HPDE6-E6E7 (cell line): ENCODE data around the gene CARD11.
"Not testable (repeated sequence)": the region's sequence is repeated elsewhere in the genome, so short reads cannot be mapped to it uniquely, and the experiment has no call there.

ENCODE experiments used
- DNase-seq: peaks from one replicate; pipeline ENCODE4 v3.0.0; 2011; ENCODE audit warnings: missing footprints; ENCODE audit errors: extremely low spot score

The CARD11 gene

DNA sequence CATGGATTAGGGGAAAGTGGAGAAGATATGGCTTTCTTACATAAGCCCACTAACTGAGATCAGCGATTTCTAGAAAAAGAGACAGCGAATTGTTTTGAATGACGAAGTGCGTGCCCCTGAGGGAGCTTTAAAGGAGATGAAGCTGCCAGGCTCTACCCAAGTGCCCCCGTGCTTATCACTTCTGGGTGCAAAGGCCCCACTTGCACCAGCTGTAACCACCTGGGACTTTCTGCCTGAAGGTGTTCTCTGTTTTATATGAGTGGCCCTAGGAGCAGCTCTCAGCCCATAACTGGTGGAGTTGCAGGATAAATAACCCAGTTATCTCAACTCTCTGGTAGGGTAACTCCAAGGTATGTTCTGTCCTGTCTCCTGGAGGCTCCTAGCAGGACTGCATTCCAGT lies 20.4 kb upstream of the CARD11 start:
- no peak for DNase-seq

DNA sequence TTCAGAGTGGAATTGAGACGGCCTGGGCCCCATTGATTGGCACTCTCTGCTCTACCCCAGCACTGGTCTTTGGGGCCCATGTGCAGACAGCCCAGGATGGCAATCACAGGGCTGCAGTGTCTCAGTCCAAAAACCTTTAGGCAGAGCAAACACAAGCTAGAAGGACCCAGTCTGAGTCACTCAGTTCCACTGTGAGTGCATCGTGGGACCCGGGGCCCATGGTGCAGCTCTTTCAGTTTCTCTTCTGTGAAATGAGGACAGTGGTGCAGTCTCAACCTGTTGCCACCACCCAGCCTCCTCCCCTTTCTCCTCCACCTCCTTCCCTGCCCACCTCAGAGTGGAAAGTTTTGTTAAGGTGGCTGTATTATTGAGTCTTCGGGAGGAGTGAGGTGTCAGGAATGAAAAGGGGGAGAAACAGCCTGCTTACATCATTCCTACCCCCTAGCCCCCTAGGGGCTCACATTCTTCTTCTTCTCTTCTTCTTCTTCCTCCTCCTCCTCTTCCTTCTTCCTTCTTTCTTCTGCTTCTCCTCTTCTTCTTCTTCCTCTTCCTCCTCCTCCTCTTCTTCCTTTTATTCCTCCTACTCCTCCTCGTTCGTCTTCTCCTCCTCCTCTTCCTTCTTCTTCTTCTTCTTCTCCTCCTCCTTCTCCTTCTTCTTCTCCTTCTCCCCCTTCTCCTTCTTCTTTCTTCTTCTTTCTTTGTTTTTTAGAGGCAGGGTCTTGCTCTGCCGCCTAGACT lies 19.5 kb upstream of the CARD11 start:
- no peak for DNase-seq

DNA sequence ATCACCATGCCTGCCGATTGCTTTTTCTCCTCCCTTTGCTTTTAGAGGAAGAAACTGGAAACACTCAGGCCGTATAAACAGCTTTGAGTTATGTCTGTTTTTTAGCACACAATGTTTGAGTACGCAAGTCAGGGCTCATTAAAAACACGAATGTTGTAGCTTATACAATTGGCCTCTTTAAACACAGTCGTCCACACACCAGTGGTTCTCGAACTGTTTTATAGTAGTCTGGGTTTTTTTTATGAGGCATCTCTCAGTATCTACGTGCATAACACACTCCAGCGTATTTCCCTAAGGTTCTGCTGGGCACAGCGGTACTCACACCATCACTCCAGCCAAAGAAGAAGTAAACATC lies 13.4 kb upstream of the CARD11 start:
- no peak for DNase-seq

DNA sequence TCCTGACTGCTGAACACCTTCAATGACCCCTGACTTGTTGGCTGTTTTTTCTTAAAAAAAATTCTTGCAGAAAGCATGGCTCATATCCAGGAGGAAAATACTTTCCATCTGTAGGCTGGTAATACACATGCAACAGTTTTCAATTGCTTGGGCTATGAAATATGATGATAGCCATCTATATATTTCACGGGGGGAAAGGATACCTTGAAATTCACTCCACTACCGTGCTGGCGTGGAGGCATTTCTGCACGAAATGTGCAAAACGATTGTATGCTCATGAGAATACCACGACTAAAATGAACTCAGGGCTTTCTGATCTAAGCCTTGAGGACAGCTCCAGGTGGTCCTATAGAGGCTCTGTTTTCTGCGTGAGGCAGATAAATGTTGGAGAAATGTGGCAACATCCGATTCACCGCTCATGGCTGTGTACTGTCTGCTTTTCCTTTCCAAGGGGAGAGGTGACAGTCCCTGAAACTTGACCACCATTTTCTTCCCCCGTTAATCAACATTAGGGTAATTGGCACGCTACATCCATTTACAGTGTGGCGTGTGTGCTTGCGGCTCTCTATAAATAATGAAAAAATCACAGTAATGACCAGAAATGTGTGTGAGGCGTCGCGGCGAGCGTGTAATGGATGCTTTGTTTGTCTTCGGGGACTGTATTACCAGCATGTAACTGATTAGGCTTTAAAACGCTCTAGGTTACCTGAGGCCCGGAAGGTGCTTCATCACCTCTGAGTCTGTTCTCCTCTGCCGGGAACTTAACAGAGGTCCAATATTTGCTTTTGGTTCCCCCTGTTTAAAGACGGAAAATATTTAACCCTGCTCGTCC lies 12.8 kb upstream of the CARD11 start:
- no peak for DNase-seq

DNA sequence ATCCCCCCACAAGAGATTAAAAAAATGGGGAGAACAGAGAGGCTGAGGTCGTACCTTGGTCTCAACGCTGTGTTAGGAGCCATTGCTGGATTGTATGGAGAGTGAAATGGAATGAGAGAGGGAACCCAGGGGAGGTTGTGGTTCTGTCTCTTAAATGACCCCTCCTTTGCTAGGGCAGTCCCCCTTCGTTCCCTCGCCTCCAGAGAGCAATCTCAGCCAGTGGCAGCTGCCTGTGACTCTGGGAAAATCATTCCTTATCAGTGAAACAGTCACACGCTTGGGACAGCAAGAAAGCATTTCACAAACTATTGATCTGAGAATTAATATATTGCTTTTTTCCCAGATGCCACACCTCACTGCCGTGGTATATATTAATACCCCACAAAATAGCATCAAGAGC lies 12.0 kb upstream of the CARD11 start:
- no peak for DNase-seq

DNA sequence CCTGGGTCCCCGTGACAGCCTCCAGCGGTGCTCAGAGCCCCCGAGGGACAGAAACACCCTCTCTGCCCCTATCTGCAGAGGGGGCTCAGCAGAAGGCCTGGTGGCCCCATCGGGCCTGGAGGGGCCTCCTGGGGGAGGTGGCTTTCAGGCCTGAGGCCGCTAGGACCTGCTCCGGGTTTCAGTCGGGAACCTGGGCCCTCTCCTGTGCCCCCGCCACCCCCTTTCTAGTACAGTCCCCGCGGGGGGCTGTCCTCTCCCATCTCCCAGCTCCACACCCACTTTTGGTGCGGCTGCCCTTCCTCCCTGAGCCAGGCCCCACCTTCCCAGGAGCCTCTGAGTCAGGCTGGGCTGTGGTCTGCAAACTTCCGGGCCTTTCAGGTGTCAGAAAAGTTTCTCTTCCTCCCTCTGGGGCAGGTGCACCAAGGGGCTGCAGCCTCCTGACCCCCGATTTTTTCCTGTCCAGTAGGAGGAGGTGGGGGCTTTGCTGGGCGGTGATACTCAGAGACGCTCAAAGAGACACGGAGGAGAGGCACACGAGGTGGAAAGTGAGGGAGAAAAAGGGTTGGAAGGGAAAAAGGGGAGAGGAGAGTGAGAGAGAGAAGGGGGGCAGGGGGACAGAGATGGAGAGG lies 692 bp downstream of the CARD11 start:
- no peak for DNase-seq

DNA sequence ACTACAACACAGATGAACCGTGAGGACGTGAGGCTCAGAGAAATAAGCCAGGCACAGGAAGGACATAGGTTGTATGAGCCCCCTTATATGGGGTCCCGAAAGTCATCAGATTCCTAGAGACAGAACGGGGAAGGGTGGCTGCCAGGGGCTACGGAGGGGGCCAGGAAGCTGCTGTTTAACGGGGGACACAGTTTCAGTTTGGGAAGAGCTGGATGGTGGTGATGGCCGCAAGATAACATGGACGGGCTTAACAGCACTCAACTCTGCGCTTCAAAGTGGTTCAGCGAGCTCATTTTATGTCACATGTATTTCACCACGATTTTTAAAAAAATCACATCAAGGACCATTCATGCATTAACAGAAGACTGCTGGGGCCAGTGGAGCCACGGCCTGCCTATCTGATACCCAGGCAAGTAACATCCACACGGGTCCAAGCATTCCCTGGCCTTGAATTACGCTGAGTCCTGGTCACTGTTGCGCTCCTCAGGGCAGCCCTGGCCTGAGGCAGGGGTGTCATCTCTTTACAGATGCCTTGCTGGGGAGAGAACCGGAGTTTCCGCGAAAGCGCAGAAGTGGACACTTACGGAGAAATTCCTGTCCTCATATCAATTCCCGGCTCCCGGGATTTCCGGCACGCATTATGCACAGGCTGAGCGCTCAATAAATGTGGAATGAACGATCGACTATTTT lies 1.5 kb downstream of the CARD11 start:
- no peak for DNase-seq

DNA sequence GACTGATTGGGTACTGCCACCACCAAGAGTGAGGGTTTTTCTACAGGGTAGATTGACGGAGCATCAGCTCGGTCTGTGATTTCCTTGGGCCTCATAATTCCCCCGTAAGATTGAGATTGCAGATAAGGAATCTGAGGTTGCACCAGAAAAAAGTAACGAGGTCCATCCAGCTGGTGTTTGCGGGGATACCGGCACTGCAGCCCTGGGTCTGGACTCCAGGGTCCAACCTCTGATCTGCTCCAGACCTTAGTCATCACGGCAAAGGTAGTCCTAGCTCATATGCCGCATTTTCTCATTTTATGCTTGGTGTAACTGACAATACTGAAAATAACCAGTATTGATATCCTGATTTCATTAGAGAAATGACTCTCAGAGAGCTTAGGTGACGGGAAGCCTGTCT lies 3.9 kb downstream of the CARD11 start:
- DNase-seq = no peak

DNA sequence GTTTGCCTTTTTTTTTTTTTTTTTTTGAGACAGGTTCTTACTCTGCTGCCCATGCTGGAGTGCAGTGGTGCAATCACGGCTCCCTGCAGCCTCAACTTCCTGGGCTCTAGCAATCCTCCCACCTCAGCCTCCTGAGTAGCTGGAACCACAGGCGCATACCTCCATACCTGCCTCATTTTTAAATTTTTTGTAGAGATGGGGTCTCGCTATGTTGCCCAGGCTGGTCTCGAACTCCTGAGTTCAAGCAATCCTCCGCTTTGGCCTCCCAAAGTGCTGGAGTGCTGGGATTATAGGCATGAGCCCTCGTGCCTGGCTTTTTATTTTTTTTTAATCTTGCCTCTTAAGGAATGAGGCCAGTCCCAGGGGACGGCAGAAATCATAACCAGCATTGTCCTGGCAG lies 5.7 kb downstream of the CARD11 start:
- not testable (repeated sequence) for DNase-seq

DNA sequence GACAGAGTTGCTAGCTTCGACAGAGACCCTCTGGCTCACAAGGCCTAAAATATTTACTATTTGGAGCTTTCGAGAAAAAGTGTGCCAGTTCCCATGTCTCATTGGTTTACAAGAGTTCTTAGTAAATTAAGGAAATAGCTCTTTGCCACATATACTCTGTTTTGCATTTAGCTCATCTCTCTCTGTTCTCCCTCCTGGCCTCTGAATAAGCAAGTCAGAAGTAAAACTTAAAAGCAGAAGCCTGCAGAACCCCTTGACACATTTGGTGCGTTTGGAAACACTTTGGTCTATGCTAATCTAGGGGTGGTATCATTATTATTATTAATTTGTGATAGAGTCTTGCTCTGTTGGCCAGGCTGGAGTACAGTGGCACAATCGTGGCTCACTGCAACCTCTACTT lies 6.4 kb downstream of the CARD11 start:
- DNase-seq = no peak

DNA sequence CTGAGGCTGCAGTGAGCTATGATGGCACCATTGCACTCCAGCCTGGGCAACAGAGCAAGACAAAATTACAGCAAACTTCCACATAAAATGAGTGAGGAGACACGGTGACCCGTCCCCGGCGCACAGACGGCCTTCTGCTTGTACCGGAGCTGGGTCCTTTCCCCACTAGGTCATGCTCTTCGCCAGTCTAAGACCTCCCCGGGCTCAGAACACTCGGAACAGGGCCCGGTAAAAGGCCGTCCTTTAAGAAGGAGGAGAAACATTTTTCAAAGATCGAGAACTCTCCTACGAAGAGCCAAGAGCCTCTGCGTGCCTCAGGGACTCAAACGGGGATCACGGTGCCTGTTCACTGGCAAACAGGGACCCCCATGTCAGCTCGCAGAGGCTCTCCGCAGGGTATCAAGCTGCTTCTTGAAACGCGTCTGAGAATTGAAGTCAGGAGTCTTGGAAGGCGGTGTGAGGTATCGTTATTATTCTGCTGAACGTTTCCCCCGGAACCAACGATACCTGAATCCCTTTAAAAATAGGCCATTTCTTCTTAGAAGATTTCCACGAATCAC lies 9.0 kb downstream of the CARD11 start:
- no peak for DNase-seq

DNA sequence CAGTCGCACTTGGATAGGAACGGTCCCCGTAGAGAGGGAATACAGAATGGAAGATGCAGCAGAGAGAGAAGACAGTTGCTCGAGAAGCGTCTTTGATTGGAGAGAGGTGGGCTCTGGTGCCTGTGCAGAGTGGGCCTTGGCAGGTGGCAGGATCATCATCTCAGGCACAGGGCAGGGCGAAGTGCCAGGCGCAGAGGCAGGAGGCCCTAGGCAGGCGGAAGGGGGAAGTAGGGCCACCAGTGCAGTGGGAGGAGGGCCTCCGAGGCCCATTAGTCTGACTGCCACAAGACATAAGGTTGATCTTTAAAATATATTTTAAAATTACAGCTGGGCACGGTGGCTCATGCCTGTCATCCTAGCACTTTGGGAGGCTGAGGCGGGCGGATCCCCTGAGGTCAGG lies 10.1 kb downstream of the CARD11 start:
- no peak for DNase-seq

DNA sequence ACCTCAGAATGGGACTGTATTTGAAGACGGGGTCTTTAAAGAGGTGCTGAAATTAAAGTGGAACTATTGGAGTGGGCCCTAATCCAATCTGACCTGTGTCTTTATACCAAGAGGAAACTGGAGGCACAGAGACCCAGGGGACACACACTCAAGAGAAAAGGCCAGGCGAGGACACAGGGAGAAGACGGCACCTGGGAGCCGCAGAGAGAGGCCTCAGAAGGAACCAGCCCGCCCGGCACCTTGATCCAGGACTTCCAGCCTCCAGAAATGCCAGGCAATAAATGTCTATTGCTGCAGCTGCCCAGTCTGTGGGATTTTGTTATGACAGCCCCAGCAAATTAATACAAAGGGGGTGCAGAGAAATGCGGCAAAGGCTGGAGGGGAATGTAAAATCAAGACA lies 10.5 kb downstream of the CARD11 start:
- no peak for DNase-seq

DNA sequence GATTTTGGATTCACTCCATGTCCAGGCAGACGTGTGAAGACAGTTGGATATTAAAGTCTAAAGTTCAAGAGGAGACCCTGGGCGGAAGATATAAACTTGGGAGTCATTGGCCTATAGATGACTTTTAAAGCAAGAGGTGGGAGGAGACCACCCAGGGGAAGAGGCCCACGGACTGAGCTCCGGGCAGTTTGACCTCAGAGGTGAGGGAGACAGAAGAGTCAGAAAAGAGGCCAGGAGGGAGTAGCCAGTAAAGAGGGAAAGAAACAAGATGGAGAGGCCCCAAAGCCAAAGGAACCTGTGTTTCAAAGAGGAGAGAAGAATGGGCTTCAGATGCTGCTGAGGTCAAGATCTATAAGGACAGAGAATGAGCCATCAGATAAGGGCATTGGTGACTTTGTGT lies 11.4 kb downstream of the CARD11 start:
- no peak for DNase-seq

DNA sequence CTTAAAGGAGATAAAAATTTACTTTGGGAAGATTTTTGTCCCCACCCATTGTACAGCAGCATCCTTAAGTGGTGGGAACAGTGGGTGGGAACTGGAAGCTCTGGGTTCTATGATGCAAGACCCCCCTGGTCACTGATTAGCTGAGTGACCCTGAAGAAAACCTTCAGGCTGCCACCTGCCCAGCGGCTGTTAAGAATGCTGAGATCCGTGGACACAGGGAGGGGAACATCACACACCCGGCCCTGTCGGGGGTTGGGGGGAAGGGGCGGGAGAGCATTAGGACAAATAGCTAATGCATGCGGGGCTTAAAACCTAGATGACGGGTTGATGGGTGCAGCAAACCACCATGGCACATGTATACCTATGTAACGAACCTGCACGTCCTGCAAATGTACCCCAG lies 14.5 kb downstream of the CARD11 start:
- no peak for DNase-seq

DNA sequence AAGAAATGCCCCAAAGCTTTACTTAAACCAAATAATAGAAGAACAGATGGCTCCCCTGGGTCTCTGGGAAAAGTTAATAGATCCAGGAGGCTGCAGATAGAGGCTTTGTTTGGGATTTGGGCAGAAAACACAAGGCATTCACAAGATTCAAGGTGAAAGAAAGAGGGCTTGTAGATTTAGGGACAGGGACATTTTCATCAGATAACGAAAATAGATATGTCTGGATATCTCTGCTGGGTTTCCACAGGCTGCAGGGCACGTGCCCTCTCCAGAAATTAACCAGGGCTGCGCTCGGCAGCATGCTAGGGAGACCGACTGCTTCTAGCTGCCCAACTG lies 14.9 kb downstream of the CARD11 start:
- DNase-seq = no peak

DNA sequence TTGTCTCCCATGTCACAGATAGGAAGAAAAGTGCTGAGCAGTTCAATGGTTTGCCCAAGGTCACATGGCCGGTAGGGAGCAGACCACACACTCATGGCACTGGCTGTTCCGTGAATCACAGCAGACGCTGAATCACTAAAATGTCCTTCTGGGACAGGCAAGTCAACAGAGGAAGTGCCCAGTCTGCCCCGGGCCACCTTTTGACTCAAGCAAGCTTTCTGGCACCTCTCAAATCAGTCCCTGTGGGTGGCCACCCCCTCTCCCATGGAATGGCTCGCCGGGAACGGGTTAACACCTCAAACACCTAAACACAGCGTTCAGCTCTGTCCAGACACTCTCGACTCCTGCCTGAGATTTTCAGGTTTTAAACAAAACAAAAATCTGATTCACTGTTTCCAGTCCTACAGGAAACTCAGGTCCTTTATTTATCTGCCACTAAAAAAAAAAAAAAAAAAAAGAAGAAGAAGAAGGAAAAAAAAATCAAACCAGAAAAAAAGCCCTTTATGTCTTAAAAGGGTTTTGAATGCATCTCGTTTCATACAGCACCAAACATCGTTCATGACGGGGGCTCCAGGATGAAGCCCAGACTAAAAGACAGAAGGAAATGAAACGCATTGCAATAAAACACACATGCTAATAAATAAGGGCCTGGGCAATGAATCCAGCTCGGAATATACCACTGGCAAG lies 15.5 kb downstream of the CARD11 start:
- peak; percentile 38 for DNase-seq

DNA sequence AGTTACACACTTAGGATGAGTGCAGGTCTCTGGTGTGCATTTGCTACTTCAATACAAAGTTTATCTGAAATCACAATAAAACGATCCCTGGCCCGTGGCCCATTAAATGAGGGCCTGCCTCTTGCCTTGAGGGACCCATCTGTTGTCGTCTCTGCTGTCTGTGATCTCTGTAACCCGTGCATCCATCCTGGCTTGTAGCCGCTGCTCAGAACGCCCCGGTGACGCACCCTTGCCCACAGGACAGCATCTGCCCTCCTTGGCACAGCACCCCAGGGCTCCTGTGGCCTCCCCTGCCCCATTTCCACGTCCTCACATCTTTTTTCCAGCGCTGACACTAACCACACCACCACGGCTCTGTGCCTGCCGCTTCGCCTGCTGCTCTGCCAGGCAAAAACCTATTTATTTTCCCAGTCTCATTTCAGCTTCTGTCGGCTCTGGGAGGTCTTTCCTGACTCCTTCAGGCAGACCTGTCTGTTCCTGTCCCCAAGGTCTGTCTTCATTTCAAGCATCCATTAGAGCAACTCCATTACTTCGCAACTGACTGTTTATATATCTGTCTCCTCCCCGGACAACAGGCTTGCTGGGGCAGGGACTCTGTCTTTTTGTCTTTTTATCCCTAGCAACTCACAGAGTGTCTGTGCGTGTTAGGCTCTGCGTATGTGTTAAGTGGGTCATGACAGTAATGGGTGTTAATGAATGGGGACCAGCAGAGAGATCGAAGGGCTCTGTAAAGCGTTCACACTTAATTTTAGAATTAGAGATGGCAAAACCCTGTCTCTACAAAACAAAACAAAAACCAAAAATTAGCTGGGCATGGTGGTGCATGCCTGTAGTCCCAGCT lies 16.4 kb downstream of the CARD11 start:
- DNase-seq = no peak

DNA sequence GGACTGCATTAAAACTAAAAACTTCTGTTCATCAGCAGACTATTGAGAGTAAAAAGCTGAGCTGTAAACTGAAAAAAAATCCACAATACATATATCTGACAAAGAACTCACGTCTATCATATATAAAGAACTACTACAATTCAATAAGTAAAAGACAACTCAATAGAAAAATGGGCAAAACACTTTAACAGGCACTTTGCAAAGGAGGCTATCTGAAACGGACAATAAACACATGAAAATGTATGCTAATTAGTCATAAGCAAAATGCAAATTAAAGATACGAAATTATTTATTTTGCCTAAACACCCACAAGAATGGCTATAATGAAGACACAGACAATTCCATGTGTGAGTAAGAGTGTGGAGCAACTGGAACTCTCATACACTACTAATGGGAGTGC lies 18.1 kb downstream of the CARD11 start:
- no peak for DNase-seq

DNA sequence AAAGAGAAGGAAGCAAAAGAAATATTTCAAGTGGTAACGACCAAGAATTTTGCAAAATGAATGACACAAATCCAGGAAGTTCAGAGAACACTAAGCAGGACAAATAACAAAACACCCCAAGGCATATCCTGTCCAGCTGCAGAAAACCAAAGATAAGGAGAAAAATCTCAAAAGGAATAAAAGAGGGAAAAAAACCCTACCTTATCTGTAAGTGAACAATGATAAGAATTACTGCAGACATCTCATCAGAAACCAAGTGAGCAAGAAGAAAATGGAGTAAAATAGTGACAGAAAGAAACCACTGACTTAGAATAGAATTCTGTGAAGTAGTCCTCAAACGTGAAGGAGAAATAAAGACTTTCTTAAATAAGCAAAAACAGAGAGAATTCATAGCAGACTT lies 21.8 kb downstream of the CARD11 start:
- no peak for DNase-seq

DNA sequence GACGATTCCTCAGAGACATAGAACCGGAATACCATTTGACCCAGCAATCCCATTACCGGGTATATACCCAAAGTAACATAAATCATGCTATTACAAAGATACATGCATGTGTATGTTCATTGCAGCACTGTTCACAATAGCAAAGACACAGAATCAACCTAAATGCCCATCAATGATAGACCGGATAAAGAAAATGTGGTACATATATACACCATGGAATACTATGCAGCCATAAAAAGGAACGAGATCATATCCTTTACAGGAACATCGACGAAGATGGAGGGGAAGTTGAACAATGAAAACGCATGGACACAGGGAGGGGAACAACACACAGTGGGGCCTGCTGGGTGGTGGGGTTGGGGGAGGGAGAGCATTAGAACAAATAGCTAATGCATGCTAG lies 22.4 kb downstream of the CARD11 start:
- not testable (repeated sequence) for DNase-seq
